GM19035 (cell line): ENCODE measurements around the gene LYZL6.
"Not testable (repeated sequence)": the region's sequence is repeated elsewhere in the genome, so short reads cannot be mapped to it uniquely, and the experiment has no call there.

ENCODE experiments used
- ATAC-seq: cut with Tn5 transposase; IDR thresholded peaks from one replicate; pipeline ENCODE4 v1.9.1; 2021; ENCODE audit not compliant: unreplicated experiment

LYZL6 gene

GRCh38 chr17:35909408-35909807, 34.1 kb downstream of the LYZL6 start:
- ATAC-seq = no peak

GRCh38 chr17:35907691-35908090, 35.8 kb downstream of the LYZL6 start:
- ATAC-seq = no peak

- ATAC-seq = no peak
These were observed 36.4 kb downstream of the LYZL6 start for GRCh38 chr17:35906926-35907637.

GRCh38 chr17:35906191-35906925, 37.2 kb downstream of the LYZL6 start:
- no peak for ATAC-seq

- ATAC-seq = no peak
These were observed 40.1 kb downstream of the LYZL6 start for GRCh38 chr17:35903451-35903850.

GRCh38 chr17:35901631-35902175, 41.8 kb downstream of the LYZL6 start:
- no peak for ATAC-seq

- ATAC-seq = no peak
These were observed 42.6 kb downstream of the LYZL6 start for GRCh38 chr17:35900708-35901480.

- no peak for ATAC-seq
These were observed 43.2 kb downstream of the LYZL6 start for GRCh38 chr17:35900280-35900679.

GRCh38 chr17:35898283-35899070, 45.0 kb downstream of the LYZL6 start:
- ATAC-seq = no peak

- not testable (repeated sequence) for ATAC-seq
These were observed 45.7 kb downstream of the LYZL6 start for GRCh38 chr17:35897772-35898171.

- ATAC-seq = no peak
These were observed 47.6 kb downstream of the LYZL6 start for GRCh38 chr17:35895636-35896587.

GRCh38 chr17:35894206-35894605, 49.3 kb downstream of the LYZL6 start:
- ATAC-seq = no peak

- ATAC-seq = no peak
These were observed 49.8 kb downstream of the LYZL6 start for GRCh38 chr17:35893751-35894150.

GRCh38 chr17:35892091-35893035, 51.1 kb downstream of the LYZL6 start:
- no peak for ATAC-seq

GRCh38 chr17:35891269-35891668, 52.2 kb downstream of the LYZL6 start:
- no peak for ATAC-seq

- no peak for ATAC-seq
These were observed 52.7 kb downstream of the LYZL6 start for GRCh38 chr17:35890774-35891155.

GRCh38 chr17:35889818-35890773, 53.4 kb downstream of the LYZL6 start:
- no peak for ATAC-seq
